ENCODE measurements around the gene TSPAN9. TPM values are rescaled to one million over a fixed set of nuclear protein-coding genes. Genes with fewer than 3 reads are reported as not detected.

TSPAN9 gene
- total and polyA plus RNA-seq, 10 of the 15 experiments (the other 5 are each of a cell fraction or from before 2014, with no cell fraction given), result 0.03 to 1.0 (median 0.12) TPM; not detected in 5

- TF ChIP-seq ATF2 (IDR thresholded peaks at IDR 0.05; ENCODE audit: low read length), result no peak
- no peak for TF ChIP-seq CEBPZ (IDR thresholded peaks at IDR 0.05; ENCODE audit: low read depth, low read length)
- no peak for TF ChIP-seq NFYA (IDR thresholded peaks at IDR 0.05; ENCODE audit: borderline replicate concordance, low read depth, low read length)
- TF ChIP-seq E2F4 (IDR thresholded peaks at IDR 0.05; ENCODE audit: low read depth, low read length), result no peak
- no peak for TF ChIP-seq ZBED1 (IDR thresholded peaks at IDR 0.05; ENCODE audit: borderline replicate concordance)
- no peak for TF ChIP-seq SKIL (IDR thresholded peaks at IDR 0.05; ENCODE audit: low read depth, poor library complexity, severe bottlenecking)
- TF ChIP-seq BCL3 (IDR thresholded peaks at IDR 0.05; ENCODE audit: borderline replicate concordance, insufficient read depth, low read depth, low read length, poor library complexity, severe bottlenecking), result no peak
Observed at GRCh38 chr12:3259973-3260372, 182.8 kb downstream of the TSPAN9 start (continued).
